GM21360 (cell line): ENCODE data around the gene CAMSAP3.
"Not testable (repeated sequence)": the region's sequence is repeated elsewhere in the genome, so short reads cannot be mapped to it uniquely, and the experiment has no call there.

ENCODE experiments used
- ATAC-seq: cut with Tn5 transposase; IDR thresholded peaks from one replicate; pipeline ENCODE4 v1.9.1; 2021; ENCODE audit warnings: mild to moderate bottlenecking, moderate library complexity; ENCODE audit not compliant: unreplicated experiment

The CAMSAP3 gene

GRCh38 chr19:7629347-7630054, 33.8 kb downstream of the CAMSAP3 start, which contains the start of the genes PET100 and XAB2:
TSS of gene PET100 (plus strand) at chr19:7629793. CDS start at chr19:7629834, 41 bp downstream.
TSS of gene XAB2 (minus strand) at chr19:7629545. CDS start at chr19:7629527, 18 bp downstream.
- peak; percentile 85 for ATAC-seq

- ATAC-seq, result no peak
Observed at GRCh38 chr19:7631577-7631976, 35.9 kb downstream of the CAMSAP3 start.

- no peak for ATAC-seq
Observed at GRCh38 chr19:7632340-7633203, 36.9 kb downstream of the CAMSAP3 start.

GRCh38 chr19:7633698-7634097, 38.0 kb downstream of the CAMSAP3 start, which contains the start of gene PCP2:
TSS of gene PCP2 (minus strand) at chr19:7633719. CDS start at chr19:7633457, 262 bp downstream.
- no peak for ATAC-seq

GRCh38 chr19:7635670-7636069, 40.0 kb downstream of the CAMSAP3 start:
- no peak for ATAC-seq

- ATAC-seq, result no peak
Observed at GRCh38 chr19:7636317-7636690, 40.6 kb downstream of the CAMSAP3 start.

GRCh38 chr19:7636691-7637373, 41.2 kb downstream of the CAMSAP3 start, which contains the start of gene STXBP2:
TSS of gene STXBP2 (plus strand) at chr19:7637110. CDS start at chr19:7637150, 40 bp downstream.
- ATAC-seq, result peak; percentile 55

GRCh38 chr19:7637374-7638256, 42.0 kb downstream of the CAMSAP3 start:
- ATAC-seq, result peak; percentile 16

GRCh38 chr19:7638802-7639465, 43.3 kb downstream of the CAMSAP3 start:
- ATAC-seq, result no peak

GRCh38 chr19:7639863-7640348, 44.2 kb downstream of the CAMSAP3 start:
- ATAC-seq, result no peak

- no peak for ATAC-seq
Observed at GRCh38 chr19:7640803-7641202, 45.1 kb downstream of the CAMSAP3 start.

- no peak for ATAC-seq
Observed at GRCh38 chr19:7641290-7642276, 45.9 kb downstream of the CAMSAP3 start.

GRCh38 chr19:7642295-7643030, 46.8 kb downstream of the CAMSAP3 start:
- no peak for ATAC-seq

GRCh38 chr19:7643031-7643415, 47.4 kb downstream of the CAMSAP3 start:
- no peak for ATAC-seq

GRCh38 chr19:7643629-7644549, 48.2 kb downstream of the CAMSAP3 start:
- not testable (repeated sequence) for ATAC-seq

- no peak for ATAC-seq
Observed at GRCh38 chr19:7644550-7644877, 48.9 kb downstream of the CAMSAP3 start.

- ATAC-seq, result no peak
Observed at GRCh38 chr19:7645163-7645562, 49.5 kb downstream of the CAMSAP3 start.
